ENCODE measurements around the gene LSM14B. TPM values are rescaled to one million over a fixed set of nuclear protein-coding genes. Genes with fewer than 3 reads are reported as not detected.

LSM14B gene
- total RNA-seq, 1 donor from 2014 or later = 67.8 TPM

- Mint-ChIP-seq H3K4me3 (ENCODE audit: unreplicated experiment) (no peak overlapping the region), H3K4me1 (ENCODE audit: unreplicated experiment) (peaks cover 15% of the 10 kb centered on the region), H3K36me3 (ENCODE audit: unreplicated experiment) (peaks cover 8% of the 10 kb centered on the region), H3K9me3 (ENCODE audit: unreplicated experiment) (no peaks in the 10 kb centered on the region), H3K27ac (ENCODE audit: unreplicated experiment) (no peak overlapping the region), H3K27me3 (ENCODE audit: unreplicated experiment) (no peaks in the 10 kb centered on the region)
- DNase-seq (ENCODE audit: extremely low spot score, unreplicated experiment) = no peak
- TF ChIP-seq, protein P1, sequence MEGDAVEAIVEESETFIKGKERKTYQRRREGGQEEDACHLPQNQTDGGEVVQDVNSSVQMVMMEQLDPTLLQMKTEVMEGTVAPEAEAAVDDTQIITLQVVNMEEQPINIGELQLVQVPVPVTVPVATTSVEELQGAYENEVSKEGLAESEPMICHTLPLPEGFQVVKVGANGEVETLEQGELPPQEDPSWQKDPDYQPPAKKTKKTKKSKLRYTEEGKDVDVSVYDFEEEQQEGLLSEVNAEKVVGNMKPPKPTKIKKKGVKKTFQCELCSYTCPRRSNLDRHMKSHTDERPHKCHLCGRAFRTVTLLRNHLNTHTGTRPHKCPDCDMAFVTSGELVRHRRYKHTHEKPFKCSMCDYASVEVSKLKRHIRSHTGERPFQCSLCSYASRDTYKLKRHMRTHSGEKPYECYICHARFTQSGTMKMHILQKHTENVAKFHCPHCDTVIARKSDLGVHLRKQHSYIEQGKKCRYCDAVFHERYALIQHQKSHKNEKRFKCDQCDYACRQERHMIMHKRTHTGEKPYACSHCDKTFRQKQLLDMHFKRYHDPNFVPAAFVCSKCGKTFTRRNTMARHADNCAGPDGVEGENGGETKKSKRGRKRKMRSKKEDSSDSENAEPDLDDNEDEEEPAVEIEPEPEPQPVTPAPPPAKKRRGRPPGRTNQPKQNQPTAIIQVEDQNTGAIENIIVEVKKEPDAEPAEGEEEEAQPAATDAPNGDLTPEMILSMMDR (IDR thresholded peaks at IDR 0.05) = no peak
Measured at GRCh38 chr20:62159839-62160238, 37.6 kb downstream of the LSM14B start.

DNA sequence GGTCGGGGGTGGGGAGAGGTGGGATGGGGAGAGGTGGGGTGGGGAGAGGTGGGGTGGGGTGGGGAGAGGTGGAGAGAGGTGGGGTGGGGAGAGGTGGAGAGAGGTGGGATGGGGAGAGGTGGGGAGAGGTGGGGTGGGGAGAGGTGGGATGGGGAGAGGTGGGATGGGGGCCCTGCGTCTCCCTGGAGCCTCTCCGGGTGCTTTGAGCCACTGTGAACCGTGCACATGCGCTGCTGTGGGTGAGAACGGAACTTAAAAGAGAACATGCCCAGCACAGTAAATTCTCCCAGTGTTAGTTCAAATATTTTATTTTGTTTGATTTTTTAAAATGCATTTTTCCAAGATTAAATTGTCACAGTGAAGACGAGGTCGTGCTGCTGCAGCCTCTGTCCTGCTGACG lies 38.0 kb downstream of the LSM14B start:
- H3K27ac Mint-ChIP-seq (ENCODE audit: unreplicated experiment) = no peak overlapping the region
- H3K4me1 Mint-ChIP-seq (ENCODE audit: unreplicated experiment) = peaks cover 12% of the 10 kb centered on the region

GRCh38 chr20:62160876-62161275 lies 38.6 kb downstream of the LSM14B start:
- Mint-ChIP-seq H3K27me3 (ENCODE audit: unreplicated experiment) (no peaks in the 10 kb centered on the region), H3K9me3 (ENCODE audit: unreplicated experiment) (no peaks in the 10 kb centered on the region), H3K4me3 (ENCODE audit: unreplicated experiment) (no peak overlapping the region), H3K4me1 (ENCODE audit: unreplicated experiment) (peaks cover 6% of the 10 kb centered on the region), H3K36me3 (ENCODE audit: unreplicated experiment) (peaks cover 7% of the 10 kb centered on the region), H3K27ac (ENCODE audit: unreplicated experiment) (no peak overlapping the region)
- TF ChIP-seq, protein P1 (IDR thresholded peaks at IDR 0.05) = no peak
- no peak for DNase-seq (ENCODE audit: extremely low spot score, unreplicated experiment)

More for the DNA sequence above, 38.0 kb downstream of the LSM14B start:
- Mint-ChIP-seq H3K4me3 (ENCODE audit: unreplicated experiment) (no peak overlapping the region), H3K27me3 (ENCODE audit: unreplicated experiment) (no peaks in the 10 kb centered on the region), H3K36me3 (ENCODE audit: unreplicated experiment) (peaks cover 7% of the 10 kb centered on the region), H3K9me3 (ENCODE audit: unreplicated experiment) (no peaks in the 10 kb centered on the region)
- no peak for DNase-seq (ENCODE audit: extremely low spot score, unreplicated experiment)
- TF ChIP-seq, protein P1 (IDR thresholded peaks at IDR 0.05) = no peak

GRCh38 chr20:62161347-62161746 lies 39.1 kb downstream of the LSM14B start:
- Mint-ChIP-seq H3K4me3 (ENCODE audit: unreplicated experiment) (no peak overlapping the region), H3K36me3 (ENCODE audit: unreplicated experiment) (peaks cover 12% of the 10 kb centered on the region), H3K27ac (ENCODE audit: unreplicated experiment) (no peak overlapping the region), H3K27me3 (ENCODE audit: unreplicated experiment) (no peaks in the 10 kb centered on the region), H3K9me3 (ENCODE audit: unreplicated experiment) (no peaks in the 10 kb centered on the region), H3K4me1 (ENCODE audit: unreplicated experiment) (peaks cover 1% of the 10 kb centered on the region)
- TF ChIP-seq, protein P1 (IDR thresholded peaks at IDR 0.05) = no peak
- no peak for DNase-seq (ENCODE audit: extremely low spot score, unreplicated experiment)

- Mint-ChIP-seq H3K36me3 (ENCODE audit: unreplicated experiment) (peaks cover 12% of the 10 kb centered on the region), H3K4me3 (ENCODE audit: unreplicated experiment) (no peak overlapping the region), H3K9me3 (ENCODE audit: unreplicated experiment) (no peaks in the 10 kb centered on the region), H3K27ac (ENCODE audit: unreplicated experiment) (no peak overlapping the region), H3K27me3 (ENCODE audit: unreplicated experiment) (no peaks in the 10 kb centered on the region), H3K4me1 (ENCODE audit: unreplicated experiment) (no peaks in the 10 kb centered on the region)
- DNase-seq (ENCODE audit: extremely low spot score, unreplicated experiment) = no peak
- TF ChIP-seq, protein P1 (IDR thresholded peaks at IDR 0.05) = no peak
Measured at GRCh38 chr20:62162765-62163484, 40.6 kb downstream of the LSM14B start.
